ENCODE results near the gene RASL10A.

The RASL10A gene

DNA sequence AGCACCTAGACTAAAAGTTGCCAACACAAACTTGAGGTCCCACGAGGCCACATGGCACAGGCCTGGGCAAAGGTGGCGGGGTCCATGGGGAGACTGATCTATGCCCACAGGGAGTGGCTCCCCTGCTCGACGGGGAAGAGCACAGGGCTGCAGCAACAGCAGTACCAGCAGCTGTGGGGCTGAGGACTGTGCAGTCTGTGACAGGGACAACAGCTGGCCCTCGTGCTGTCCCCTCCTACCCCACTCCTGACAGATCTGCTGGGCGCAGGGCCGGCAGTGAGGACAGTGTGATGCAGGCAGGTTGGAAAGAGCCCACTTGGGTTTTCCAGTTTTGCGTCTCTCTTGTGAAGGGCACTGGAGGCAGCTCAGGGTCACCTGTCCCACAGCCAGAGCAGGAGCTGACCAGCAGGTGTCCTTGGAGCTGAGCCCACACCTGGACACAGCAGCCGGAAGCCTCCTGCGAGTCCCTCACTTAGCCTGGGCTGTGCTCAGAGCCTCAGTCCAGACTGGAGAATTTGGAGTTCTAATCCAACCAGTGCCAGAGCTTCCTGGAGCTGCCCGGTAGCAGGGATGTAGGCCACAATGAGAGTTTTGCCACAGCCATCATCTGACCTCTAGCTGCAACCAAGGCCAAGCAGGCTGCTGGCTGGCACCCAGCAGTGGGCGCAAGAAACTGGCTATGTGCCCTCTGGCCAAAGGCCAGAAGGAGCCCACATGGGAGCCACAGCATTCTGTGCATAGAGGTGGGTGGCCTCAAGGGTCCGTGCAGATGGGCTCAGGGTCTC is 12.6 kb downstream of the RASL10A start:
- no peak for DNase-seq

DNA sequence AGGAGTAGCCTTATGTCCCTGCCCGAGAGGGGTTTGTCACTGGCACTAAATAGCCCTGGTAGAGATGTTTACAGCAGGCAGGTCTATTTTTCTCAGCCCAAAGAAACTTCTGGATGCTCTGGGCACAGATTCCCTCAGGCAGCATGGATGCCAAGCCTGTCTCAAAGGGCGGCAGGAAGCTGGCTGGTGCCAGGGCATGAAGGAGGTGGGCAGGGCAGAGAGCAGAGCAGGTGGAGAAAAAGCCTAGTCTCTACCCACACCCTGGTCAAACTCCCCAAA is 13.2 kb downstream of the RASL10A start:
- DNase-seq: no peak

DNA sequence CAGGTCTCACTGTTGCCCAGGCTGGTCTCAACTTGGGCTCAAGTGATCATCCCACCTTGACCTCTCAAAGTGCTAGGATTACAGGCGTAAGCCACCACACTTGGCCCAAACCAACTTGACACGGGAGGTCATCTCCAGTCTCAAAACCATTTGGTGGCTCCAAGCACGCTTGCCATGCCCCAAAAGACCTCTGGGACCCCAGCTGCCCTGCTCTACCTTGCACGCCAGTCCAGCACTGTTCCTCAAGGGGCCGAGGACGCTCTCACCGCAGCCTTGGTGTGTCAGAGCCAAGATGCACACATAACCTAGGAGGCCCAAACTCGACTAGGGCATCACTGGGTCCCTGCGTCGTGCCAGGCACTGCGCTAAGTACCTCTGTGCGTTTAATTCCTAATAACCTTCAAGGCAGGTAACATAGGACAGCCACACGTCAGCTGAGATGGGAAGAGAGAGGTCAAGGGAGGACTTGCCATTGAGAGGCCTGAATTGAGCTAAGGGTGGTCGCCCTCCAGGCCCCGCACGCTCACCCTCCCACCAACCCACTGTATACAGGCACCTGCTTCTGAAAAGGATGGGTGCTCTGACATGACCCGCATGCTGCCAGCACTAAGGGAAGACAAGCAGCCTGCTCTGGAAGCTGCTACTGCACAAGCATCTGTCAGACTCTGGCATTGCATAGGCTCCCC is 13.6 kb downstream of the RASL10A start:
- no peak for DNase-seq

DNA sequence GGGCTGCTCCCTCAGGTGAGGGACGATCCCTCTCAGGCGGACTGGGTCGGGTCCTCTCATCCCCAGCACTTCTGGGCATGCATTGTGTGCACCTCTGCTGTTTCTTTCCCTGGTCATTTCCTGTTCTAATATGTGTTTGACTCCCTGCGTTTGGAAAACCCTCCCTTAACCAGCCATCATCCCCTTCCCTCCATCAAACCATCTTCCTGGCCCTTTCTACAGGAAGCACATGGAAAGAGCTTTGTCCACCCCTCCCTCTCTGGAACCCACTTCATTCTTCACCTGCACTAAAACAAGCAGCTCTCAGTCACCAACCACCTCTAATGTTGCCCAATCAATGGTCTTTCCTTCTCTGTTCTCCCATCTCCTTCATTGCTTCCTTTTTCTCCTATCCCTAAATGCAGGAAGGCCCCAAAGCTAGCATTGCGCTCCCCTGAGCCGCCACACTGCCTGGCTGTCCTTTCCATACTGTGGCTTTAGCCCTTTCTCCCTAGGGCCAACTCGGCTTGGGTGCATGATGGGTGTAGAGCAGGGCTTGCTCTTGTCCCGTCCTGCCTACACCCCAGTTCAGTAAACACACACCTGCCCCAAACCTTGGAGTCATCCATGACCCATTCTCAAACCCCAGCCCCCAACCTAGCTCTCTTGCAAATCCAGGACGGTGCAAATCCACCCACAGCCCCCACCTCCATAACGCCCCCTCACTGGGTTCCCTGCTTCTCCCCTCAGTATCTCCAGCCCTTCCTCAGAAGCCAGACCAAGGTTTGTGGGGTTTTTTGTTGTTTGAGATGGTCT is 14.5 kb downstream of the RASL10A start:
- DNase-seq: no peak

DNA sequence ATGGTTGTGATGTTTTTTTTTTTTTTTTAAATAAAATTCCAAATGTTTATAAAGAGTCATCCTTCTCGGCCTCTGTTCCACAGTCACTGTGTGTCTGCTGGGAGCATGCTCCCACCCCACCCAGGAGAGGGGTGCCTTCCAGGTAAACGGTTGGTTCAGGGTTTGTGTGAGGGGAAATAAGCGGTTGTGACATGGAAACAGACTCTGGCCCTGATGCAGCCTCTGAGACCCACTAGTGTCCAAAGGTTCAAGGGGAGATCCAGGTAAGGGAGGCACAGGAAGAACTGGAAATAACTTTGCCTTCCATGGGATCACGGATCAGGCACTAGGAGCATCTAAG is 15.1 kb downstream of the RASL10A start:
- DNase-seq: peak; percentile 51

DNA sequence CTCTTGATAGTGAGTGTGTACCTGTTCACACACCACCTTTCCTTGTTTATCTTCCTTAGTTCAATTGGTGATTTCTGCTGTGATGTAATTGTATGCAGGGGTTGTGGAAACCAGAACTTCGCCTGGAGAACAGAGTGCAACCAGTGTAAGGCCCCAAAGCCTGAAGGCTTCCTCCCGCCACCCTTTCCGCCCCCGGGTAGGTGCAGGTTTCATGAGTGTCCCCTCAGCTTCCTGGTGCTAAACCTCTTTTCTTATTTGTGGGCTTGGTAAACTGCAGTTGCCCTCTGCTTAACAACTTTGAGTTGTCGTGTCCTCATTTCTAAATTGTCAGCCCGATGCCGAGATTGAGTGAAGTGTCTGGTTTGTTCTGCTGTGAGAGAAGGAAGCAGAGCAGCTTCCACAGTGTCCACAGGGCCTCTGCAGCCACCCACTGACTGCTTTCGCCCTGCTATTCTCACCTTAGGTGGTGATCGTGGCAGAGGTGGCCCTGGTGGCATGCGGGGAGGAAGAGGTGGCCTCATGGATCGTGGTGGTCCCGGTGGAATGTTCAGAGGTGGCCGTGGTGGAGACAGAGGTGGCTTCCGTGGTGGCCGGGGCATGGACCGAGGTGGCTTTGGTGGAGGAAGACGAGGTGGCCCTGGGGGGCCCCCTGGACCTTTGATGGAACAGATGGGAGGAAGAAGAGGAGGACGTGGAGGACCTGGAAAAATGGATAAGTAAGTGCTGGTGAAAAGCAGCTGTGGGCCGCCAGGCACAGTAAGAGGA is 16.2 kb downstream of the RASL10A start:
- DNase-seq: peak; percentile 51

DNA sequence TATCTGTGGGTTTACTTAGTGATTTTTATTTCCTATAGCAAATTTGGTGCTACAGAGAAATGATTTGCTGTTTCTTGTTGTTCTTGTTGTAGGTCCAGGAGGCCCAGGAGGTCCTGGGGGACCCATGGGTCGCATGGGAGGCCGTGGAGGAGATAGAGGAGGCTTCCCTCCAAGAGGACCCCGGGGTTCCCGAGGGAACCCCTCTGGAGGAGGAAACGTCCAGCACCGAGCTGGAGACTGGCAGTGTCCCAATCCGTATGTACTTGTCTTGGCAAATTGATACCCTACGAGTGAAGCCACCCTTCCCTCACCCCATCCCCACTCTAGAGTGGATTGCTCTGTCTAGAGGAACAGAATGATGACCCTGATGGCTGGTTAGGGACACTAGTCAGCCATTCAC is 16.9 kb downstream of the RASL10A start:
- DNase-seq: peak; percentile 44

DNA sequence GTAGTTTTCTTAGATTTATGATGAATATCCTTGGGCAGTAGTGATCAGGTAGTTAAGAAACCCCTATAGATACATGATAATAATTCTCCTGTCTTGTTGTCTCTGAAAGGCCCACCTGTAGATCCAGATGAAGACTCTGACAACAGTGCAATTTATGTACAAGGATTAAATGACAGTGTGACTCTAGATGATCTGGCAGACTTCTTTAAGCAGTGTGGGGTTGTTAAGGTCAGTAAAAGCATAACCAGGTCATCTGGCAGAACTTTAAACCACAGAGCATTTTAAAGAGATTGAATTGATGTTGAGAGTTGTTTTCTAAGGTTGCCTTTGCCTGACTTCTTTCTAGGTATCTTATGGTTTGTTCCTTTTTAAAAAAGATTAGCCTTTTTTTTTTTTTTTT is 23.1 kb downstream of the RASL10A start:
- DNase-seq: no peak

DNA sequence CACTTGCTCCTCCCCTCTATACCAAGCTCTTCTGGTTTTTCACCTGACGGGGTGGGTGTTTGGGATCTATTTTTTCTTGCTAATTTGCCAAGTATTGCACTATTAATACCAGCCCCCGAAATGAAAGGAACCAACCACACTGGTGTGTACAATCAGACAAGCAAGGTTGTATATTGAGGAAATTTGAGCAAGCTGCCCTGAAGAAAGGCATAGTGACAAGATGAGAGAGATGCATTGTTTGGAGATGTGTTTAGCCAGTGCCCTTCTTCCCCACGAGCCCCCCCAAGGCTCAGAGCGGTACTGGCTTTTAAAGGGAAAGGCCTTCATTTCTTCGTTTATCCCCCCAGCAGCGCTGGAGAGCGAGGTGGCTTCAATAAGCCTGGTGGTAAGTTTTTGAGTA is 24.3 kb downstream of the RASL10A start:
- no peak for DNase-seq

DNA sequence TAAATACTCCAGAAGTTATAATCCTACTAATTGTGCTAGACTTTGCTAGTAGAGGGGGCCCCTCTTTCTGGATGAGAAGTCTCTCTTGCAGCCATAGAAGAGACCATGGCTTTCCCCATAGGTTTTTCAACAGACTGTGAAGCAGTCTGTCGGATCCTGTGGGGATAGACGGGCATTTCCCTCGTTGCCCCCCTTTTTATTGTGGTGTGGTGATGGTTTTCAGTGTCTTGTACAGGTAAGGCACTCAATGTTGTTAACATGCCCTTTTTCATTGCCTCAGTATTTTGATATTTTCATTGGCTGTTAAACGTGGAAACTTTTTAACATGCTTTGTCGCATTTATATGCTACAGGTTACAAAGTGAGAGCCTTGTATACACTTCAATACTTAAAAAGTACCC is 25.4 kb downstream of the RASL10A start:
- DNase-seq: no peak

DNA sequence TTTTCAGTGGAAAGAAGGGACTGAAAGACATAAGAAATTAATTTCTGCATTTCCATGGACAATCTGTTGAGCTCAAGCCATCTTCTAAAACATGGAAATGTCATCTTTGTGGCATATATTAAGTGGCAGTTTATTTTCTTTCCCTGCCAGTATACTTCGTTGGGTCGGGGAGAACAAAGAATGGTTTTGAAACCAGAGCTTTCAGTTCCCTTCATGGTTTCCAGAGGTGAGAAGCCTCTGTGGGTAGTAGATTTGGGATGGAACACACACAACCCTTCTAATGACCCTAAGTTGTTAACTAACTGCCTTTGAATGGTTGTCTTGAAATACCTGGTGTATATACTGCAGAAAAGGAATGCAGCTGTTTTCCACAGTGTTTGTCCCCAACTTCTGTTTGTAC is 26.7 kb downstream of the RASL10A start:
- DNase-seq: no peak

DNA sequence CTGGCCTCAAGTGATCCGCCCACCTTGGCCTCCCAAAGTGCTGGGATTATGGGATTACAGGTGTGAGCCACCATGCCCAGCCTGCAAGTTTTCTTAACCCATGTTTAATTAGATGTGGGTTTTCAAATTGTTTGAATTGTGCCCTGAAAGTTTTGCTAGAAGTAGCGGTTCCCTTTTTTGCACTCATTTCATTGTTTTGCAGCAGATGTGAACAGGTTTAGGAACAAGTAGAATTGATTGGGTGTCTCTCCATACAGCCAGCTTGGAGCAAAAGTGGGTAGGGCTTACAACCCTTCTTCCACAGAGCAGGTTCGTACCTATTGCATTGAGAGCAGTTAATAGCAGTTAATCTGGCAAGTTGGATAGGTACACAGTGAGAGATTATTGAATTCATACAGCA is 31.3 kb downstream of the RASL10A start:
- DNase-seq: no peak

DNA sequence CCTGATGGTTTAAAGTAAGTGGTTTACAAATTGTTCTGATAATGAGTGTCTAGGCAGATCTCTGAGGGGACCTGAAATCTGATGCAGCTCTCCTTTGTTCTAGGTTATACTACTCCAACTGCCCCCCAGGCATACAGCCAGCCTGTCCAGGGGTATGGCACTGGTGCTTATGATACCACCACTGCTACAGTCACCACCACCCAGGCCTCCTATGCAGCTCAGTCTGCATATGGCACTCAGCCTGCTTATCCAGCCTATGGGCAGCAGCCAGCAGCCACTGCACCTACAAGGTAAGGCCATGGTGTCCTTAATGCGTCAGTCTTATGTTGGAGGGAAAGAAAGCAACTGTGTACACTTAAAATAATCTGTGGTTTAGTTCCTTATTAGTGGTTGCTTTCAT is 37.6 kb downstream of the RASL10A start:
- DNase-seq: peak; percentile 44

DNA sequence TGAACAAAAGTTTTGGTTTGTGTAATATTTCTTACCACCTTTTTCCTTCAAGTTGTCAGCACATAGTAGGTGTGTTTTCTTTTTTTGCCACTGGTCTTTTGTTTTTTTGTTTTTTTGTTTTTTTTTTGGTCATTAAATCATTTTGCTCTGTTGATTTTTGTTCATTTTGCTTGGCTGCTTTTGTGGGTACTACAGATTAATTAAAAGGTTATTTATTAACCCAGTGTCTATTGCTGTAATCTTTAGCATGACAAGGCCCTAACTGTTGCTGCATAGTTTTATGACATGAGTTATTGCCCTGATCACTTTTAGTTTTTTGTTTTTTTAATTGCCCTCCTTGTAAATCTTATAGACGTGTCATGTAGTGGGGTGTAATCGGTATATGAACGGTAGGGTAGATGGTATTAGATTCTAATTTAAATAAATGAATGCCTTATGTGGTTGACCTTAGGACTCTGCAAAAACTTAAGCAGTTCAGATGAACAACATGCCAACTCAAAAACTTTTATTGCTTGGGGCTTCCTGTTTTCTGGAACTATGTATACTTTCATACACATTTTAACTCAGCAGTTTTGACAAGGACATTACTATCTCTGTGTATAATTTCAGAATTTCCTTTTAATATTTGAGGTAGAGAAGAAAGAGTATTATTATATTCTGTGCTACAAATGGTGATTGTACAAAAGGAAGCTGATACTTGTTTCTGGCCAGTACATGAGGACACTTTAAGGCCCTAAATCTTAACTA is 39.5 kb downstream of the RASL10A start:
- DNase-seq: no peak

DNA sequence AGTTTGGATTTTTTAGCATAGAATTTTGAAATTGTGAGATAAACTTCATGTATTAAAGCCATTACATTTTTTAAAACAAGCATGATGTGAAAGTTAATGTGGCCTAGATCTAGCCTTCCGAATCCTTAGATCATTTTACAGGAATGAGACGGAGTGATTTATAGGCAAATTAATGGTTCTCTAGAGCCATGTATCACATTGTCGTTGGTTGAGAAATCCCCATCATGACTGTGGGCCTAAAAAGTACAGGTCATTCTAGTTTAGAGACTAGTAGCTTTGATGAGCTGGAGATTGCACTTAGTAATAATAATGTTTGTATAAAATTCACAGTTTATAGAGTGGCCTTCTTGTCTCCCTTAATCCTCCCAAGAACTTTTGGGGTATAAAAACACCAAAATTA is 40.3 kb downstream of the RASL10A start:
- no peak for DNase-seq

DNA sequence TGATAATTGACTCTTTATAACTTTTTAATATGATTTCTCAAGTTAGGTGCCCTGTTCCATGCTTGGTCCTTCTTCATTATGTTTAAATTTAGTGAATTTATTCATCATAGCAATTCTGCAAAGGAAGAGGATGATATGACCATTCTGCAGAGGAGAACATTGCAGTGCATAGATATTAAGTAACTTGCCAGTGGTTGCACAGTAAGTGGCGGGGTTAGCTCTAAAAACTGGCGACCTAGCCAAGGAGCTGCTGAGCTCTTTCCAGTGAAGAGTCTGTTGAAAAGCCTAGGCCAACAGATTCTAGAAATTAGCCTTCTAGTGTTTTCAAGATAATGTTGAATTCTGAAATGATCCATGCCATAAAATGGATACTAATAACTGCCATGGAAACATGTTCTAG is 42.9 kb downstream of the RASL10A start:
- DNase-seq: no peak

DNA sequence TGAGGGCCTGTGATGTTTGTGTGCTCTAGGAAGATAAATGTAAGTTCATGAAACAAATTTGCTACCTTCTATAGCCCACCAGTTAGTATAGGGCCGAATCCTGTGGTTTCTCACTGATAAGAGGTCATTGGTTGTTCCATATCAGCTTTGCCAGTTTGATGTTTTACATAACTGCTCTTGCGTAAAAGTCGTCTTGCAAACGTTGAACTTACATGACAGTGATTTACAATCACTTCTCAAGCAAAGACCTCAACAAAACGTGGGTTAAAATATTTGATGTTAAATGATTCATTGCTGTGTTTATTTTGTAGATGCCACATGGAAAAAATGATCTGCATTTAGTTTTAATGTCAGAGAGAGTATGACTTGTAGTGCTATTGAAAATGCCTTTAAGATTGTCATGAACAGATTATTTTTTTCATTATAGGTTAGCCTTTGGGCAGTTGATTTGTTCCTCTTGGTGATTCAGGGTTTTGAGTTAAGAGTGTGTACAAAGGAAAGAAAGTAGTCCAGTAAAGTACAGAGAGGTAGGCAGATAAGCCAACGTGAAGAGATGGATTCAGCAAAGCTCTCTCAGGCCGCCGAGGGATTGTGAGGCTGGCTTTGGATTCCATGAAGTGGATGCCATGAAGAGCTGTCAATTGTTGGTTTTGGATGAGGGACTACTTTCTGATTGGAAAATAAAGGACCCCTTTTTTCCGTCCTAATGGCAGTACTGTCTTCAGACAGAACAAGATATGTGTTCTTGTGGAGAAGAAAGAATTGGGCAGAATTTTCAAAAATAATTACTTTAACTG is 44.8 kb downstream of the RASL10A start:
- no peak for DNase-seq

DNA sequence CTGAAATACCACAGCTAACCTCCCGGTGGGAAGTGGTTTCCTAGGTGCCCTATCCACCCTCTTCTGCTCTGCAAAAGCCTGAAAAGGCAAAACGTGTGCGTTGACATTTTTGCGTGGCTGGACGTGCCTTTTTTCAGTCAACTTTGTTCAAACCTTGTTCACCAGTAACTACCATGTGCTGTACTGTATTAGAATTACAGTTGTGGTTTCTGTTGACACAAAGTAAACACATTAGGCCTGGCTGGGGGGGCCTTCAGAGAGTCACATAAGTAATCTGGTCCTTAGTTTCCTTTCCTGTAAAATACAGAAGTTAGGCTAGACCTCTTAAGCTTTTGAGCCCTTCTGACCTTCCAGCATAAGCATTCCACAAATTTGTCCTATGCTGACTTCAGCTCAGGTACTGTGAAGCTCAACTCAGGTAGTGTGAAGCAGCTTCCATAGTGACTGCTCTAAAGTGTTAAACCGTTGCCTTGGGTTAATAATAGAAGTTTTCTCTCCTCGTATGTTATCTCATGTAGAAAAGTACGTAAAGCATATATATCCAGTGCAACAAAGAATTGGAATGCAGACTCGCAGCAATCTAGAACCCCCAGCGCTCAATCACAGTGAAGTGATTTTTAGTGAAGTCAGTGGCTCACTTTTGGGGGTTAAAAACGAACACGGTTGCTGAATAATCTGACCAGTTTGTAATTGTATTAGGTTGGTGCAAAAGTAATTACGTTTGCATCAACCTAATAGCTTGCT is 45.6 kb downstream of the RASL10A start:
- DNase-seq: no peak

DNA sequence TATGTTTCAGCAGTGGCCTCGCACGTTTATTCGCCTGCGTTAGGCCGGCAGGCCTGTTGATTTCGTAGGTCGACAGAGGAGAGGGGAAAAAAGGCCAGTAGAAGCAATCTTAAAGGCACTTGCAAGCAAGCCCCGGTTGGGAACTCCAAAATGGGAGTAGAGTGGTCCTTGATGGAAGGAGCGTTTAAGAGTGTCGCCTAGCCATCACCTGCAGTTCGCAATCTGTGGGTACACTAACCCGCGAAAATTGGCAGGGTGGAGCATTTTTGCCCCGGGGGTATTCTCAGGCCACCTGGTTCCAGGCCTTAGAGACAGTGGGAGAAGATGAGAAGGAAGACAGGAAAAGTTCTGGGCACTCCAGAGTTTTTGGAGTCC is 46.3 kb downstream of the RASL10A start:
- no peak for DNase-seq

DNA sequence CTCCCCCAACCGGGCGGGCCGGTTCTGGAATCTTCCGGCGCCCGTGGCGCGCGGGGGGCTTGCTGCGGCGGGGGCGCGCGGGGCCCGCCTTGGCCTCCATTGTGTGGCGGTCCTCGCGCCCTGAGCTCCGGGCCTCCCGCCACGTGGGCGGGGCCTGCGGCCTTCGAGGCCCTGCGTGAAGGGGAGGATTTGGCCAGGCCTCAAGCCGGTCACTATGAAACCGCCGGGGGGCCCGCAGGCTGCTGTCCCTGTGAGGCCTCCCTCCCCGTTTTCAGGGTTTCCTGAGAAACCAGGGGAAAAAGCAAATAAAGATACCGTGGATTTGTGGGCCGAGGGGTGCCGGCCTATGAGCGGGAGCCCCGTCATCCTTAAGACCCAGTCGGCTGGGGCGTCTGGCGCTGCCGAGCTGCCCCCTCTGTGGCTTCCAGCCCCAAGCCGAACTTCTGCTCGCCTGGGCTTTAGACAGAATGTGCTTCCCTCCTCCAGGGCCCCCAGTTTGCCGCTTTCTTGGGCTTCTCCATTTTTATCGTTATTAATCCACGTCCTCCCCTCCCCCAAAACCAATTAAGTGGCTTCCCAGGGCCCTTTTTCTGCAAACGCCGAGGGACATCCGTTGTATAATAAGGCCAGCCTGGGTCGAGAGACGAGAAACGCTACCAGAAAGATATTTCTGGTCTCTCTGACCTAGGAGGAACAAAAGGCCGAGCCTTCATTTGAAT is 46.8 kb downstream of the RASL10A start:
- DNase-seq: peak; percentile 84
